ENCODE data around the gene INSIG1. TPM values are rescaled to one million over a fixed set of nuclear protein-coding genes. Genes with fewer than 3 reads are reported as not detected.

The INSIG1 gene
- total RNA-seq, 1 experiment from 2014 or later, result 60.1 TPM

DNA sequence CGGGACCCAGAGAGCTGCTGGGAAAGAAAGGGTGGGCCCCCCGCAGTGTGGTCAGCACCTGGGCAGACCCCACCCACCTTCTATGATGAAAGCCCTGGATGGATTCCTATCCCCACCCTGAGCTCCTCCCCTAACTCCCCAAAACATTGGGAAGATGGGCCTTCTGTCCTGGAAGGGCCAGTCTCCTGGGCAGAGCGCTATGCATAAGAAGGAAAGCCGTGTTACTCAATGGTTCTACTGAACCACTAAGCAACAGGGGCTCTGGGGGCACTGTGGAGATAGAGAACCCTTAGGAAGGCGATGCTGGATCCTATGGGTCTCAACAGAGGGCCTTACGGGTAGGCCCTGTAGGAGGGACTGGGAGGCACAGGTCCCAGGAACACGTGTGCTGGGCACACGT lies 30.7 kb upstream of the INSIG1 start:
- TF ChIP-seq, protein P1, sequence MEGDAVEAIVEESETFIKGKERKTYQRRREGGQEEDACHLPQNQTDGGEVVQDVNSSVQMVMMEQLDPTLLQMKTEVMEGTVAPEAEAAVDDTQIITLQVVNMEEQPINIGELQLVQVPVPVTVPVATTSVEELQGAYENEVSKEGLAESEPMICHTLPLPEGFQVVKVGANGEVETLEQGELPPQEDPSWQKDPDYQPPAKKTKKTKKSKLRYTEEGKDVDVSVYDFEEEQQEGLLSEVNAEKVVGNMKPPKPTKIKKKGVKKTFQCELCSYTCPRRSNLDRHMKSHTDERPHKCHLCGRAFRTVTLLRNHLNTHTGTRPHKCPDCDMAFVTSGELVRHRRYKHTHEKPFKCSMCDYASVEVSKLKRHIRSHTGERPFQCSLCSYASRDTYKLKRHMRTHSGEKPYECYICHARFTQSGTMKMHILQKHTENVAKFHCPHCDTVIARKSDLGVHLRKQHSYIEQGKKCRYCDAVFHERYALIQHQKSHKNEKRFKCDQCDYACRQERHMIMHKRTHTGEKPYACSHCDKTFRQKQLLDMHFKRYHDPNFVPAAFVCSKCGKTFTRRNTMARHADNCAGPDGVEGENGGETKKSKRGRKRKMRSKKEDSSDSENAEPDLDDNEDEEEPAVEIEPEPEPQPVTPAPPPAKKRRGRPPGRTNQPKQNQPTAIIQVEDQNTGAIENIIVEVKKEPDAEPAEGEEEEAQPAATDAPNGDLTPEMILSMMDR (IDR thresholded peaks at IDR 0.05; ENCODE audit: insufficient read depth in 1 of 2, low read depth in 1 of 2, low read length in 1 of 2, severe bottlenecking in 1 of 2, unreplicated experiment in 1 of 2), result no peak
- intact Hi-C loops (cut with micrococcal nuclease; ENCODE audit: unreplicated experiment), result no loop called here
- CTCF ChIA-PET, result no interaction called here

DNA sequence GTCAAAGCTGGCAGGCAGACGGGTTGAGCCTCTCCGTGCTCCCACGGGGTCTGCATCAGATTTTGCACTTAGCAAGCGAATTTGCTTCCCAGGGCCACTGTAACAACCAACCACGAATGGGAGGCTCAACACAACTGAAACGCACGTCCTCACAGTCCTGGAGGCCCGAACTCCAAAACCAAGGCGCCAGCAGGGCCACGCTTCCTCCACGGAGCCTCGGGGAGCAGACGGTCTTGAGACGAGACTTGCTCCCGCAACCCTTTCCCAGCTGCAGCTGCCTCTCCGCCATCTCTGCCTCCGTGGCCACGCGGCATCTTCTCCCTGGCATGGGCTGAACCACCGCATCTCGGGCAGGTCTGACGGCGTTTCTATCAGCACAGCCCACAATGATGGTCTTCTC lies 30.2 kb upstream of the INSIG1 start:
- Mint-ChIP-seq H3K9me3 (ENCODE audit: unreplicated experiment) (no peaks in the 10 kb centered on the region), H3K27ac (ENCODE audit: unreplicated experiment) (no peak overlapping the region), H3K27me3 (ENCODE audit: insufficient read depth, unreplicated experiment) (no peaks in the 10 kb centered on the region), H3K4me3 (ENCODE audit: unreplicated experiment) (no peak overlapping the region), H3K4me1 (ENCODE audit: low read depth, unreplicated experiment) (no peaks in the 10 kb centered on the region), H3K36me3 (ENCODE audit: insufficient read depth, unreplicated experiment) (no peaks in the 10 kb centered on the region)
- no peak for DNase-seq
- POLR2A ChIA-PET, result no interaction called here
- Histone ChIP-seq H3K9me3 (no peaks in the 10 kb centered on the region), H3K36me3 (ENCODE audit: control insufficient read depth, insufficient read depth, low read length) (no peaks in the 10 kb centered on the region), H3K4me3 (ENCODE audit: low read depth, low read length) (no peak overlapping the region), H3K27me3 (replicated peaks; ENCODE audit: control insufficient read depth, insufficient read depth, low read length) (no peaks in the 10 kb centered on the region), H3K4me1 (0 out of 2 replicates have a peak, but pooled peaks cover 3% of the 10 kb centered on the region)
- BruUV-seq (replicated peaks), result no TSS peak
- TF ChIP-seq, protein P1 (IDR thresholded peaks at IDR 0.05; ENCODE audit: insufficient read depth in 1 of 2, low read depth in 1 of 2, low read length in 1 of 2, severe bottlenecking in 1 of 2, unreplicated experiment in 1 of 2), result no peak
- CTCF ChIA-PET, result no interaction called here
- intact Hi-C loops (cut with micrococcal nuclease; ENCODE audit: unreplicated experiment), result no loop called here

More for the DNA sequence above, 30.7 kb upstream of the INSIG1 start:
- POLR2A ChIA-PET, result no interaction called here
- H3K27me3 Mint-ChIP-seq (ENCODE audit: insufficient read depth, unreplicated experiment), result no peaks in the 10 kb centered on the region
- no peak for DNase-seq
- H3K9me3 Mint-ChIP-seq (ENCODE audit: unreplicated experiment), result no peaks in the 10 kb centered on the region
- H3K4me3 ChIP-seq (ENCODE audit: low read depth, low read length), result no peak overlapping the region
- no peaks in the 10 kb centered on the region for H3K36me3 Mint-ChIP-seq (ENCODE audit: insufficient read depth, unreplicated experiment)
- 0 out of 2 replicates have a peak, but pooled peaks cover 3% of the 10 kb centered on the region for H3K4me1 ChIP-seq
- no peaks in the 10 kb centered on the region for H3K27me3 ChIP-seq (replicated peaks; ENCODE audit: control insufficient read depth, insufficient read depth, low read length)
- H3K4me1 Mint-ChIP-seq (ENCODE audit: low read depth, unreplicated experiment), result no peaks in the 10 kb centered on the region
- H3K9me3 ChIP-seq, result no peaks in the 10 kb centered on the region
- no peak overlapping the region for H3K27ac Mint-ChIP-seq (ENCODE audit: unreplicated experiment)
- no peaks in the 10 kb centered on the region for H3K36me3 ChIP-seq (ENCODE audit: control insufficient read depth, insufficient read depth, low read length)
- BruUV-seq (replicated peaks), result no TSS peak
- H3K4me3 Mint-ChIP-seq (ENCODE audit: unreplicated experiment), result no peak overlapping the region

GRCh38 chr7:155268211-155268610 lies 29.5 kb upstream of the INSIG1 start:
- intact Hi-C loops (cut with micrococcal nuclease; ENCODE audit: unreplicated experiment), result no loop called here
- Mint-ChIP-seq H3K4me3 (ENCODE audit: unreplicated experiment) (no peak overlapping the region), H3K36me3 (ENCODE audit: insufficient read depth, unreplicated experiment) (no peaks in the 10 kb centered on the region), H3K4me1 (ENCODE audit: low read depth, unreplicated experiment) (no peaks in the 10 kb centered on the region), H3K9me3 (ENCODE audit: unreplicated experiment) (no peaks in the 10 kb centered on the region), H3K27ac (ENCODE audit: unreplicated experiment) (no peak overlapping the region), H3K27me3 (ENCODE audit: insufficient read depth, unreplicated experiment) (no peaks in the 10 kb centered on the region)
- Histone ChIP-seq H3K36me3 (ENCODE audit: control insufficient read depth, insufficient read depth, low read length) (no peaks in the 10 kb centered on the region), H3K4me3 (ENCODE audit: low read depth, low read length) (no peak overlapping the region), H3K4me1 (0 out of 2 replicates have a peak, but pooled peaks cover 3% of the 10 kb centered on the region), H3K9me3 (no peaks in the 10 kb centered on the region), H3K27me3 (replicated peaks; ENCODE audit: control insufficient read depth, insufficient read depth, low read length) (no peaks in the 10 kb centered on the region)
- ChIA-PET CTCF (no interaction called here), POLR2A (no interaction called here)
- DNase-seq, result no peak
- no TSS peak for BruUV-seq (replicated peaks)
- TF ChIP-seq, protein P1 (IDR thresholded peaks at IDR 0.05; ENCODE audit: insufficient read depth in 1 of 2, low read depth in 1 of 2, low read length in 1 of 2, severe bottlenecking in 1 of 2, unreplicated experiment in 1 of 2), result no peak

Data from Caco-2 (cell line).